ENCODE results near the gene PDE4D.

PDE4D gene

GRCh38 chr5:59732301-59732700 is 161.2 kb downstream of the PDE4D start:
- no peak for DNase-seq

GRCh38 chr5:59731809-59732208 is 161.7 kb downstream of the PDE4D start:
- DNase-seq: no peak

GRCh38 chr5:59729820-59730219 is 163.7 kb downstream of the PDE4D start:
- no peak for DNase-seq

GRCh38 chr5:59729357-59729756 is 164.2 kb downstream of the PDE4D start:
- DNase-seq: no peak

GRCh38 chr5:59728356-59728755 is 165.2 kb downstream of the PDE4D start:
- no peak for DNase-seq

GRCh38 chr5:59727186-59727585 is 166.3 kb downstream of the PDE4D start:
- no peak for DNase-seq

GRCh38 chr5:59725392-59725767 is 168.1 kb downstream of the PDE4D start:
- DNase-seq: no peak

- DNase-seq: no peak
Measured at GRCh38 chr5:59724482-59725391, 168.8 kb downstream of the PDE4D start.

GRCh38 chr5:59722874-59723273 is 170.7 kb downstream of the PDE4D start:
- no peak for DNase-seq

- DNase-seq: no peak
Measured at GRCh38 chr5:59721741-59722140, 171.8 kb downstream of the PDE4D start.

- DNase-seq: no peak
Measured at GRCh38 chr5:59720063-59720462, 173.5 kb downstream of the PDE4D start.

GRCh38 chr5:59716966-59717500 is 176.5 kb downstream of the PDE4D start:
- no peak for DNase-seq

GRCh38 chr5:59716029-59716428 is 177.5 kb downstream of the PDE4D start:
- DNase-seq: no peak

GRCh38 chr5:59715228-59715627 is 178.3 kb downstream of the PDE4D start:
- DNase-seq: no peak

GRCh38 chr5:59713498-59713844 is 180.1 kb downstream of the PDE4D start:
- no peak for DNase-seq

- no peak for DNase-seq
Measured at GRCh38 chr5:59712836-59713497, 180.6 kb downstream of the PDE4D start.

GRCh38 chr5:59711310-59711709 is 182.2 kb downstream of the PDE4D start:
- no peak for DNase-seq

- DNase-seq: no peak
Measured at GRCh38 chr5:59709846-59710245, 183.7 kb downstream of the PDE4D start.

- DNase-seq: no peak
Measured at GRCh38 chr5:59709346-59709821, 184.1 kb downstream of the PDE4D start.

- no peak for DNase-seq
Measured at GRCh38 chr5:59704936-59705335, 188.6 kb downstream of the PDE4D start.

- DNase-seq: no peak
Measured at GRCh38 chr5:59703789-59704188, 189.7 kb downstream of the PDE4D start.

GRCh38 chr5:59698207-59699178 is 195.0 kb downstream of the PDE4D start:
- DNase-seq: no peak

GRCh38 chr5:59694411-59694810 is 199.1 kb downstream of the PDE4D start:
- no peak for DNase-seq

Measured in activated gamma-delta T cell treated with Interleukin-2 at 50 U/mL for 16 hours (primary cell).